SU-DHL-6 (cell line): Measurements from ENCODE around the gene IKBKG.
"Not testable (repeated sequence)": the region's sequence is repeated elsewhere in the genome, so short reads cannot be mapped to it uniquely, and the experiment has no call there.

Source experiments
- H2AFZ ChIP-seq: fragments of 200-600 bp; sonication (generic); 2 replicates; pipeline ENCODE4 v1.6.1; 2014; ENCODE audit warnings: low read depth, mild to moderate bottlenecking, moderate library complexity, mixed read lengths, antibody characterized with exemption, low read length; ENCODE audit not compliant: severe bottlenecking
- H3F3A ChIP-seq: fragments of 200-600 bp; shearing (Covaris generic); 2 replicates; pipeline ENCODE4 v1.6.0; 2016; ENCODE audit warnings: antibody characterized with exemption, mild to moderate bottlenecking; ENCODE audit not compliant: insufficient read depth
- H3K27ac ChIP-seq: fragments of 200-600 bp; sonication (generic); 2 replicates; pipeline ENCODE4 v1.5.1; 2016; ENCODE audit warnings: low read depth, mild to moderate bottlenecking, low read length, moderate library complexity, mixed read lengths
- H3K27me3 ChIP-seq: fragments of 200-600 bp; sonication (generic), shearing (Covaris generic); 2 replicates; pipeline ENCODE4 v1.6.0; 2014; ENCODE audit warnings: mild to moderate bottlenecking, low read length
- H3K36me3 ChIP-seq: fragments of 200-600 bp; sonication (generic); 2 replicates; pipeline ENCODE4 v1.6.1; 2014; ENCODE audit warnings: mild to moderate bottlenecking, low read length, mixed read lengths
- H3K4me2 ChIP-seq: fragments of 300-600, 200-600 bp; shearing (Covaris generic), sonication (generic); 2 replicates; pipeline ENCODE4 v1.6.0; 2014; ENCODE audit warnings: low read length, low read depth, mild to moderate bottlenecking; ENCODE audit not compliant: poor library complexity, severe bottlenecking
- H3K4me3 ChIP-seq: fragments of 200-600 bp; sonication (generic); 2 replicates; pipeline ENCODE4 v1.5.1; 2014; ENCODE audit warnings: antibody characterized with exemption, low read length, mild to moderate bottlenecking, mixed read lengths; ENCODE audit not compliant: insufficient read depth, poor library complexity, severe bottlenecking
- H3K79me2 ChIP-seq: fragments of 200-600 bp; sonication (generic); 2 replicates; pipeline ENCODE4 v1.6.1; 2014; ENCODE audit warnings: mild to moderate bottlenecking, low read length, moderate library complexity; ENCODE audit not compliant: insufficient read depth
- H3K9ac ChIP-seq: fragments of 200-600 bp; sonication (generic); 2 replicates; pipeline ENCODE4 v1.7.0; 2014; ENCODE audit warnings: mild to moderate bottlenecking, low read length
- H3K9me2 ChIP-seq: fragments of 200-600 bp; sonication (generic); replicated peaks from 2 replicates; pipeline ENCODE4 v1.6.1; 2014; ENCODE audit warnings: low read length; ENCODE audit not compliant: insufficient read depth
- H3K9me3 ChIP-seq: fragments of 200-600 bp; sonication (generic); 2 replicates; pipeline ENCODE4 v1.6.1; 2014; ENCODE audit warnings: low read length, mixed read lengths; ENCODE audit not compliant: insufficient read depth
- H4K20me1 ChIP-seq: fragments of 200-600 bp; sonication (generic); 2 replicates; pipeline ENCODE4 v1.6.1; 2014; ENCODE audit warnings: low read depth, mild to moderate bottlenecking, antibody characterized with exemption, low read length, moderate library complexity, mixed read lengths
- CTCF ChIP-seq: fragments of 200-600 bp; sonication (generic); IDR thresholded peaks from one replicate; pipeline ENCODE4 v1.5.1; 2017; ENCODE audit warnings: antibody characterized with exemption, mild to moderate bottlenecking, low read length, moderate library complexity; ENCODE audit not compliant: insufficient read depth, poor library complexity, severe bottlenecking
- EZH2phosphoT487 ChIP-seq: fragments of 200-600 bp; sonication (generic), shearing (Covaris generic); conservative IDR thresholded peaks from 2 replicates; pipeline ENCODE4 v1.6.1; 2018; ENCODE audit warnings: mild to moderate bottlenecking, antibody characterized with exemption, low read length, moderate library complexity, mixed read lengths

IKBKG gene

GRCh38 chrX:154573061-154573460 lies 25.6 kb downstream of the IKBKG start:
- not testable (repeated sequence) for H3F3A ChIP-seq, H3K4me2 ChIP-seq, H3K36me3 ChIP-seq, H3K9me2 ChIP-seq, H4K20me1 ChIP-seq, H3K27me3 ChIP-seq, H3K79me2 ChIP-seq, H3K4me3 ChIP-seq, H3K9ac ChIP-seq, H3K9me3 ChIP-seq, H3K27ac ChIP-seq, H2AFZ ChIP-seq

- H3K4me2 ChIP-seq, H3K9me3 ChIP-seq, H3K4me3 ChIP-seq, H3K9ac ChIP-seq, H2AFZ ChIP-seq, H3K9me2 ChIP-seq, H4K20me1 ChIP-seq, H3K79me2 ChIP-seq, H3K36me3 ChIP-seq, H3F3A ChIP-seq, H3K27ac ChIP-seq, H3K27me3 ChIP-seq: not testable (repeated sequence)
Measured at GRCh38 chrX:154575076-154575475, 27.7 kb downstream of the IKBKG start.

- not testable (repeated sequence) for H4K20me1 ChIP-seq, H3F3A ChIP-seq, H3K27ac ChIP-seq
Measured at GRCh38 chrX:154582994-154583393, 35.6 kb downstream of the IKBKG start.

GRCh38 chrX:154584585-154585183 lies 37.3 kb downstream of the IKBKG start, which contains the start of gene CTAG1A:
CTAG1A (plus strand) TSS chrX:154585133; CDS start chrX:154585207, 74 bp downstream.
- not testable (repeated sequence) for H2AFZ ChIP-seq, H3K4me2 ChIP-seq, H3K27ac ChIP-seq, H3K27me3 ChIP-seq, H3K4me3 ChIP-seq, H3K9me3 ChIP-seq, H3K9me2 ChIP-seq, H3F3A ChIP-seq, H3K9ac ChIP-seq, H4K20me1 ChIP-seq, H3K36me3 ChIP-seq, H3K79me2 ChIP-seq

More at GRCh38 chrX:154582994-154583393, 35.6 kb downstream of the IKBKG start:
- H3K27me3 ChIP-seq, H3K9me3 ChIP-seq, H3K4me3 ChIP-seq, H3K36me3 ChIP-seq, H3K4me2 ChIP-seq, H3K9ac ChIP-seq, H3K79me2 ChIP-seq, H3K9me2 ChIP-seq, H2AFZ ChIP-seq: not testable (repeated sequence)

- H3K4me3 ChIP-seq, H3K79me2 ChIP-seq, H3F3A ChIP-seq, H3K4me2 ChIP-seq, H3K27ac ChIP-seq, H3K9ac ChIP-seq, H4K20me1 ChIP-seq, H3K27me3 ChIP-seq, H3K9me2 ChIP-seq, H3K36me3 ChIP-seq, H3K9me3 ChIP-seq, H2AFZ ChIP-seq: not testable (repeated sequence)
Measured at GRCh38 chrX:154590415-154590814, 43.0 kb downstream of the IKBKG start.

- Histone ChIP-seq H3K27me3 (no peaks in the 10 kb centered on the region), H3F3A (no peaks in the 10 kb centered on the region), H3K4me2 (no peak overlapping the region), H3K79me2 (no peaks in the 10 kb centered on the region), H2AFZ (no peak overlapping the region), H3K4me3 (no peak overlapping the region), H3K36me3 (no peaks in the 10 kb centered on the region), H3K9ac (no peak overlapping the region), H3K27ac (no peak overlapping the region), H3K9me3 (no peaks in the 10 kb centered on the region), H4K20me1 (no peaks in the 10 kb centered on the region), H3K9me2 (no peaks in the 10 kb centered on the region)
- TF ChIP-seq CTCF, result no peak
- no peak for TF ChIP-seq EZH2phosphoT487
Measured at GRCh38 chrX:154592505-154592904, 45.1 kb downstream of the IKBKG start.
